GM12878 (cell line): ENCODE measurements around the gene AGRN. TPM values are rescaled to one million over a fixed set of nuclear protein-coding genes. Genes with fewer than 3 reads are reported as not detected.

ENCODE experiments used
- E2F4 ChIP-seq: IDR thresholded peaks from 2 replicates; pipeline ENCODE4 v1.6.1; 2012; ENCODE audit warnings: low read depth, low read length, improper control_type of control experiment
- E2F8 ChIP-seq: fragments of 450-650 bp; IDR thresholded peaks from 2 replicates; pipeline ENCODE4 v1.6.1; 2018; ENCODE audit warnings: mild to moderate bottlenecking, low read depth, moderate library complexity; ENCODE audit not compliant: partially characterized antibody
- E4F1 ChIP-seq: fragments of 450-650 bp; IDR thresholded peaks from 2 replicates; pipeline ENCODE4 v1.6.1; 2018; ENCODE audit warnings: borderline replicate concordance, mild to moderate bottlenecking; ENCODE audit not compliant: partially characterized antibody
- FOXM1 ChIP-seq: IDR thresholded peaks from 2 replicates; pipeline ENCODE4 v1.6.1; 2012; ENCODE audit warnings: low read depth, mild to moderate bottlenecking, inconsistent platforms, low read length, moderate library complexity
- IKZF2 ChIP-seq, 2 experiments: fragments of 450-650 bp; IDR thresholded peaks; 2 replicates each; pipeline ENCODE4 v1.6.1; 2017; ENCODE audit warnings: mild to moderate bottlenecking in 2 of 2, moderate library complexity in 2 of 2
- SIX5 ChIP-seq: IDR thresholded peaks from 2 replicates; pipeline ENCODE4 v1.6.1; 2011; ENCODE audit warnings: mild to moderate bottlenecking, low read depth, low read length, moderate library complexity; ENCODE audit not compliant: severe bottlenecking
- SREBF1 ChIP-seq: IDR thresholded peaks from 2 replicates; pipeline ENCODE4 v1.6.1; 2012; ENCODE audit warnings: mild to moderate bottlenecking, low read length
- polyA plus RNA-seq, 11 experiments: library from polyadenylated mRNA; depleted of rRNA in 4 of 11; unstranded in 6 of 11; stranded (reverse) in 5 of 11; fragments of >200 nt; fragmentation: Nextera tagmentation in 4 of 11; fragmentation: Illumina TruSeq in 1 of 11; extraction: Ambion mirVana in 4 of 11; extraction: Trizol in 1 of 11; gene quantifications; 1 replicate in 1 of 11; 2 replicates in 10 of 11; pipeline versions ENCODE4 v1.2.1 to v1.2.3, GENCODE V29; 2011 to 2016; ENCODE audit warnings: inconsistent platforms in 2 of 11, missing spikeins in 2 of 11, low read depth in 1 of 11
- total RNA-seq, 4 experiments: library from RNA; depleted of rRNA in 3 of 4; stranded (reverse); fragments of >200 nt in 3 of 4; fragmentation: Illumina TruSeq in 1 of 4; extraction: Trizol in 1 of 4; gene quantifications; 2 replicates each; pipeline versions ENCODE4 v1.2.1 to v1.2.3, GENCODE V29; 2013 to 2021

AGRN gene
- total and polyA plus RNA-seq, 10 of the 15 experiments (the other 5 are each of a cell fraction or from before 2014, with no cell fraction given), result 0.02 to 41.8 (median 4.1) TPM

GRCh38 chr1:1072849-1073742, 53.2 kb downstream of the AGRN start (continued):
- no peak for TF ChIP-seq E2F8
- TF ChIP-seq E4F1, result no peak
- TF ChIP-seq IKZF2 (IDR thresholded peaks at IDR 0.05), result no peak
- TF ChIP-seq E2F4, result no peak
- no peak for TF ChIP-seq SIX5
- no peak for TF ChIP-seq FOXM1
- TF ChIP-seq SREBF1, result no peak
